Body of pancreas (tissue), 4 donors: Measurements from ENCODE around the gene NUDT15.

Experiments
- POLR2A ChIP-seq, 3 donors: fragments of 450-650 bp; IDR thresholded peaks; one replicate each; pipeline ENCODE4 v1.6.1; 2016; ENCODE audit warnings: antibody characterized with exemption in 3 of 3, mild to moderate bottlenecking in 2 of 3
- TF ChIP-seq, protein P1 (sequence below), 7 experiments: fragments of 450-650 bp in 4 of 7; fragments of 200-600 bp in 3 of 7; sonication (generic) in 3 of 7; IDR thresholded peaks; one replicate each; pipeline ENCODE4 v1.5.1; 2016 to 2019; ENCODE audit warnings: antibody characterized with exemption in 7 of 7

DNA sequence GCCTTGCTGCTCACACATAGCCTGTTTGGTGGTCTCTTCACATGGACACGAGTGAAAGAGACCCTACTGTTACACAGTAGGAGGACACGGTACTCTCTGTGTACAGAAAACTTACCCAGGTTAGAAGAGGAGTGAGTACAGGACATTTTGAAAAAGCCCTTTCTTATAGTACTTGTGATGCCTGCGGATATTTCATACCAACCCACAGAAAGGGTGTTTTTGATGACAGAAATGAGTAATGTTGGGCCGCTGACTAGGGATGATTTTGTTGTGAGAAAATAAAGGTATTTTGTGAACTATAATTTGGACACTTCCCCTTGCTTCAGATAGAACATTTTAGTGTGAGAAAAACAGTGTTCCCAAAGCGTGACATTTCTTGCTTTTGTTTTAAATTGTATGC is 18.2 kb downstream of the NUDT15 start:
- TF ChIP-seq, protein P1, sequence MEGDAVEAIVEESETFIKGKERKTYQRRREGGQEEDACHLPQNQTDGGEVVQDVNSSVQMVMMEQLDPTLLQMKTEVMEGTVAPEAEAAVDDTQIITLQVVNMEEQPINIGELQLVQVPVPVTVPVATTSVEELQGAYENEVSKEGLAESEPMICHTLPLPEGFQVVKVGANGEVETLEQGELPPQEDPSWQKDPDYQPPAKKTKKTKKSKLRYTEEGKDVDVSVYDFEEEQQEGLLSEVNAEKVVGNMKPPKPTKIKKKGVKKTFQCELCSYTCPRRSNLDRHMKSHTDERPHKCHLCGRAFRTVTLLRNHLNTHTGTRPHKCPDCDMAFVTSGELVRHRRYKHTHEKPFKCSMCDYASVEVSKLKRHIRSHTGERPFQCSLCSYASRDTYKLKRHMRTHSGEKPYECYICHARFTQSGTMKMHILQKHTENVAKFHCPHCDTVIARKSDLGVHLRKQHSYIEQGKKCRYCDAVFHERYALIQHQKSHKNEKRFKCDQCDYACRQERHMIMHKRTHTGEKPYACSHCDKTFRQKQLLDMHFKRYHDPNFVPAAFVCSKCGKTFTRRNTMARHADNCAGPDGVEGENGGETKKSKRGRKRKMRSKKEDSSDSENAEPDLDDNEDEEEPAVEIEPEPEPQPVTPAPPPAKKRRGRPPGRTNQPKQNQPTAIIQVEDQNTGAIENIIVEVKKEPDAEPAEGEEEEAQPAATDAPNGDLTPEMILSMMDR (IDR thresholded peaks at IDR 0.05): no peak
- no peak for TF ChIP-seq POLR2A (IDR thresholded peaks at IDR 0.05)
